Loucy (cell line): ENCODE measurements around the gene UBAC2.

ENCODE experiments used
- H2AFZ ChIP-seq: fragments of 200-600 bp; sonication (generic); 2 replicates; pipeline ENCODE4 v1.6.0; 2016; ENCODE audit warnings: antibody characterized with exemption, mild to moderate bottlenecking, low read length, moderate library complexity
- H3F3A ChIP-seq: fragments of 200-600 bp; 2 replicates; pipeline ENCODE4 v1.6.0; 2016; ENCODE audit warnings: antibody characterized with exemption, low read depth, mild to moderate bottlenecking
- H3K27me3 ChIP-seq: fragments of 200-600 bp; sonication (generic); 2 replicates; pipeline ENCODE4 v1.6.1; 2014; ENCODE audit warnings: low read length, mild to moderate bottlenecking; ENCODE audit not compliant: insufficient read depth, poor library complexity, severe bottlenecking
- H3K36me3 ChIP-seq: fragments of 200-600 bp; sonication (generic); 2 replicates; pipeline ENCODE4 v1.6.1; 2016; ENCODE audit warnings: low read length; ENCODE audit not compliant: insufficient read depth
- H3K4me1 ChIP-seq: fragments of 200-600 bp; sonication (generic); 2 replicates; pipeline ENCODE4 v1.5.1; 2014; ENCODE audit warnings: low read length, mild to moderate bottlenecking; ENCODE audit not compliant: insufficient read depth, poor library complexity, severe bottlenecking
- H3K4me2 ChIP-seq: fragments of 200-600 bp; sonication (generic); 2 replicates; pipeline ENCODE4 v1.6.0; 2014; ENCODE audit warnings: antibody characterized with exemption, low read length, low read depth, mild to moderate bottlenecking; ENCODE audit not compliant: poor library complexity, severe bottlenecking
- H3K4me3 ChIP-seq: fragments of 200-600 bp; sonication (generic); 2 replicates; pipeline ENCODE4 v1.5.1; 2014; ENCODE audit warnings: low read length, mild to moderate bottlenecking, mixed read lengths; ENCODE audit not compliant: poor library complexity, severe bottlenecking
- H3K79me2 ChIP-seq: fragments of 200-600 bp; sonication (generic); 2 replicates; pipeline ENCODE4 v1.6.1; 2014; ENCODE audit warnings: low read length; ENCODE audit not compliant: insufficient read depth
- H3K9ac ChIP-seq: fragments of 200-600 bp; sonication (generic); 2 replicates; pipeline ENCODE4 v1.6.0; 2014; ENCODE audit warnings: mild to moderate bottlenecking, low read depth, low read length, moderate library complexity; ENCODE audit not compliant: poor library complexity, severe bottlenecking
- H3K9me2 ChIP-seq: fragments of 200-600 bp; sonication (generic); replicated peaks from 2 replicates; pipeline ENCODE4 v1.6.1; 2016; ENCODE audit warnings: low read depth, low read length, mixed read lengths
- H3K9me3 ChIP-seq: fragments of 200-600 bp; sonication (generic); 2 replicates; pipeline ENCODE4 v1.6.1; 2014; ENCODE audit warnings: mild to moderate bottlenecking, antibody characterized with exemption, low read length, low read depth; ENCODE audit not compliant: insufficient read depth
- H4K20me1 ChIP-seq: fragments of 200-600 bp; sonication (generic); 2 replicates; pipeline ENCODE4 v1.6.0; 2014; ENCODE audit warnings: antibody characterized with exemption, low read length, mild to moderate bottlenecking; ENCODE audit not compliant: insufficient read depth, poor library complexity, severe bottlenecking
- CTCF ChIP-seq: fragments of 200-600 bp; sonication (generic); conservative IDR thresholded peaks from 2 replicates; pipeline ENCODE4 v1.5.1; 2014; ENCODE audit warnings: mild to moderate bottlenecking, antibody characterized with exemption, low read length
- EZH2phosphoT487 ChIP-seq: fragments of 200-600 bp; IDR thresholded peaks from 2 replicates; pipeline ENCODE4 v1.6.1; 2018; ENCODE audit warnings: antibody characterized with exemption, mild to moderate bottlenecking, moderate library complexity, borderline replicate concordance

UBAC2 gene

DNA sequence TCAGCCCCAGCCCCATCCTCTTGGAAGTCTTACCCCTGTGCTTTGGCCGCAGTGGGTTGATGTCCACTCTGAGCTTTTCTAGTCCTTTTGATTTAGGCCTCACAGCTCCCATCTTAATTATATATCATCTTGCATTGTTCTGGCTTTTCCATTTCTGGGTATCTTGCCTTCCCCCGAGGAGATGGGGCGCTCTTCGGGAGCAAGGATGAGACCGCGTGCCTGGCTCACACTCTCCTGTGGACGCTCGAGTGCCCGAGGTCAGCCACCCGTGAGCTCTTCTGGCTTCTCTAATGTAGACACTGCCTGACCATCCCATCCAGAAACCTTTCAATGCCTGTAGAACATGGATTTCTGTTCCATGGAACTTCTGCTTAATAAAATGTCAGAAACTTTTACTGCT lies 160.0 kb downstream of the UBAC2 start:
- Histone ChIP-seq H3K79me2 (no peaks in the 10 kb centered on the region; the same call in 1 of the 2 replicates), H3K4me3 (no peak overlapping the region), H3K4me2 (no peak overlapping the region), H2AFZ (no peak overlapping the region), H3K4me1 (peaks cover 25% of the 10 kb centered on the region), H3K9me3 (no peaks in the 10 kb centered on the region), H3F3A (no peaks in the 10 kb centered on the region; the same call in 1 of the 2 replicates), H3K9ac (no peak overlapping the region), H3K9me2 (no peaks in the 10 kb centered on the region), H3K36me3 (peaks cover 33% of the 10 kb centered on the region; the same call in 1 of the 2 replicates), H4K20me1 (no peaks in the 10 kb centered on the region), H3K27me3 (no peaks in the 10 kb centered on the region)
- no peak for TF ChIP-seq CTCF

DNA sequence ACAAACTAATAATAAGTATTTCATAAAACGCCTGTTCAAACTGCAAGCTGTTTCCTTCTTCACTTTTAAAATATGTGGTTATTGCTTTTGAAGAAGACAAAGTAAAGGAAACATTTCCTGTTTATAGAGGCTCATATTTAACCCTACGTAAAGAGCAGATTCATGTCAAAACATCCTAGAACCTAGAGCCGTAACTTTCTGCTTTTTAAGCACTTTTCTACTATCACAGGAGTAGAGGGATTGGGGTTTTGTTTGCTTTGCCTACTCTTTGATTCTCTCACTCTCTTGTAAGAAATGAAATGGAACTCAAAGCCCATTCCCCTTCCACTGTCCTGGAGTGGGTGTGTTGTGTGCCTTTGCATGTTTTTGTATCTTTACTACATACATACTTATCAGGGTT lies 160.5 kb downstream of the UBAC2 start:
- Histone ChIP-seq H3K79me2 (no peaks in the 10 kb centered on the region; the same call in none of the 2 replicates), H3K36me3 (peaks cover 33% of the 10 kb centered on the region; the same call in 1 of the 2 replicates), H3K4me2 (no peak overlapping the region)

DNA sequence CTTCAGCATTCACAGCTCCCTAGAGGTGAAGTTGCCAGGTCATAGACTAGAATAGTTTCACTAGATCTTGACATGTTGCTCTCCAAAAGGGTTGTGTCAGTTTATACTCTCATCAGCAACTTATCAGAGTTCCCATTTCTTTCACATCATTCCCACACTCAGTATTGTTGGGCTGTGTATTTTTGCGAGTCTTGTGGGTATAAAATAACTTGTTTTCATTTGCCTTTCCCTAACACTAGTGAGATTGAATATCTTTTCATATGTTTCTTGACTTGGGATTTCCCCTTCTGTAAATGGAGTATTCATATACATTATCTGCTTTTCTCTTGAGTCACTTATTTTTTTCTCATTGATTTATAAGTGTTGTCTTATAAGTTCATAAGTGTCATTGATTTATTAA lies 161.7 kb downstream of the UBAC2 start:
- Histone ChIP-seq H3K9me3 (no peaks in the 10 kb centered on the region), H3K4me3 (no peak overlapping the region), H3K36me3 (peaks cover 30% of the 10 kb centered on the region; the same call in 1 of the 2 replicates)

More for the DNA sequence above, 160.5 kb downstream of the UBAC2 start:
- no peaks in the 10 kb centered on the region for H4K20me1 ChIP-seq
- H3K27me3 ChIP-seq, result no peaks in the 10 kb centered on the region
- no peaks in the 10 kb centered on the region for H3K9me2 ChIP-seq
- no peaks in the 10 kb centered on the region; the same call in 1 of the 2 replicates for H3F3A ChIP-seq
- TF ChIP-seq CTCF (no peak), EZH2phosphoT487 (no peak)
- H3K9me3 ChIP-seq, result no peaks in the 10 kb centered on the region
- no peak overlapping the region for H2AFZ ChIP-seq
- H3K4me1 ChIP-seq, result peaks cover 20% of the 10 kb centered on the region
- H3K4me3 ChIP-seq, result no peak overlapping the region
- no peak overlapping the region for H3K9ac ChIP-seq

More for the DNA sequence above, 161.7 kb downstream of the UBAC2 start:
- H3K9ac ChIP-seq, result no peak overlapping the region
- no peak overlapping the region for H3K4me2 ChIP-seq
- no peaks in the 10 kb centered on the region for H3K9me2 ChIP-seq
- H3K27me3 ChIP-seq, result no peaks in the 10 kb centered on the region
- H4K20me1 ChIP-seq, result no peaks in the 10 kb centered on the region
- H3K4me1 ChIP-seq, result peaks cover 10% of the 10 kb centered on the region
- H3F3A ChIP-seq, result no peaks in the 10 kb centered on the region; the same call in 1 of the 2 replicates
- H2AFZ ChIP-seq, result no peak overlapping the region
- TF ChIP-seq CTCF (no peak), EZH2phosphoT487 (no peak)
- no peaks in the 10 kb centered on the region; the same call in none of the 2 replicates for H3K79me2 ChIP-seq
